HG02759 (cell line): Measurements from ENCODE around the gene RPL28.

Experiments used
- ATAC-seq: cut with Tn5 transposase; IDR thresholded peaks from one replicate; pipeline ENCODE4 v1.9.1; 2021; ENCODE audit warnings: mild to moderate bottlenecking, moderate library complexity; ENCODE audit not compliant: unreplicated experiment

The RPL28 gene

DNA sequence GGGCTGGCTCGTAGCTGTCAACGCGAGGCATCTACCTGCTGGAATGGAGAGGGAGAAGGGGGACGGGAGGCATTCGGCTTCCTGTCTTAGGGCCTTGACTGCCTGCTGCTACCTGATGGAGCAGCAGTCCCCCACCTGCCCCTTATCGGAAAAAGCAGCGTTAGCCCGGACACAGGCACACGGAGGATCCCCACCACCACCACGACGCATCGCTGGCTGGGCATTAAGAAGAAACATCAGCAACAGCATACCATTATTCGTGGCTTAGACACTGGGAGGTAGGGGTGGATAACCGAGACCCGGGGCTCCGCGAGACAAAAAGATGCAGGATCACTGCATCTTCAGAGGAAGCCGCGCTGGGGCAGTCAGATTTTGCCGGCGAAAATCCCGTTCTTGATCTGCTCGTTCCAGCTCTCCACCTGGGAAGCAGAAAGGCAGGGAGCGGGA lies 32.4 kb upstream of the RPL28 start:
- ATAC-seq: no peak

DNA sequence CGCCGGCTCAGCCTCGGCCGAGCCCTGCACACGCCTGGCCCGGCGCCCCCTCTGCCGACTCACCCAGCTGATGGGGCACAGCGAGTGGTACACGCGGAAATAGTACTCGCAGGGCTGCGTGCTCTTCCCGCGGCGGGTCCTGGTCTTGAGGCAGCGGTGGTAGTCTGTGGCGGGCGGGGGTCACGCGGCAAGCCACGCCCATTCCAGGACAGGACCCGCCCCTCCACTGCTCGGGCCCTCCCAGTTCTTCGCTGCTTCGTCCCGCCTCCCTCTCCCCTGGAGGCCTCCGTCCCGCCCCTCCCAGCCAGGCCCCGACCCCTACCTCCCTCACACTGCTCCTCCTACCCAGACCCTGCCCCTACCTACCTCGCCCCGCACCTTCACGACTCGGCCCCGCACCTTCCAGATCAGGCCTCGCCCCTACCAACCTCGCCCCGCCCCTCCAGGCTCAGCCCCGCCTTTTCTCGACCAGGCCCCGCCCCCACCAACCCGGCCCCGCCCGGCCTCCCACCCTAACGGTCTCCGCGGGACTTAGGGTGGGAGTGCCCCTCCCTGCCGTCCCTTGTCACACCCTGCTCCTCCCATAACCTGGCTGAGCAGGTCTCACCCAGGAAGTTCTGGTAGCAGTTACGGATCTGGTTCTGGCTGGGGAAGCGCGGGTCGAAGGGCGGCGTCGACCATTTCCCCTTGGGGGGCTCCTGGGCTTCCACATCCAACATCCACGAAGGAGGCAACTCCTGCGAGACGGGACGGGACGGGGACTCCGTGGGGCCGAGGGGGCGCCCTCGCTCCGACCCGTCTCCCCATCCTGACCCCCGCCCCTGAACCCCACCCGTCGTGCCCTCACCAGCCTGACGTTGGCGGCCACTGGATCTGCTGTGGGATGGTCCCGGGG lies 31.7 kb upstream of the RPL28 start:
- ATAC-seq: no peak

DNA sequence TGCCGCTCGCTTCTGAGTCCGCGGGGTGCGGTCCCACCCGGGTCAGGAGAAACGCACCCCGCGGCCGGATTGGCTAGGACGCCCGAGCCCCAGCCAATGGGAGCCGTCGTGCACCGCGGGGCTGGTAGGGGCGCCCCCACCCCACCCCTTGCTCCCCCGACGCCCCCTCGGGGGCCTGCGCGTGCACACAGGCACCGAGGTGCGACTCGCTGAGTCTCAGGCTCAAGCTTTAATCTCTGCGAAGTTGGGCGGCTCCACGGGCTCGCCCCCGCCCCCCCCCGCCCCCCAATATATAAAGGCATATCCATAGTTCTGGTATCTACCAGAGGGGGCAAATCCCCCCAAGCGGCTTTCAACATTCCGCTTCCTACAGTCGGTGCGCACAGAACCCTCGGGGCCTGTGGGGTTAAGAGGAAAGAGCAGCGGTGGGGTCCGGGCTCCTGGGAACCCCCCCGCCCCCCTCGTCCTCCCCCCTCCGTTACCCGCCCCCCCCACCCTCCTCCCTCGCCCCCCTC lies 31.0 kb upstream of the RPL28 start, which contains the start of gene COX6B2:
Gene COX6B2 (minus strand): TSS at position 22 of the 515 bp plus-strand sequence. CDS start 198 bp downstream, outside the sequence.
- no peak for ATAC-seq

GRCh38 chr19:55355213-55355821 lies 30.4 kb upstream of the RPL28 start:
- ATAC-seq: no peak

DNA sequence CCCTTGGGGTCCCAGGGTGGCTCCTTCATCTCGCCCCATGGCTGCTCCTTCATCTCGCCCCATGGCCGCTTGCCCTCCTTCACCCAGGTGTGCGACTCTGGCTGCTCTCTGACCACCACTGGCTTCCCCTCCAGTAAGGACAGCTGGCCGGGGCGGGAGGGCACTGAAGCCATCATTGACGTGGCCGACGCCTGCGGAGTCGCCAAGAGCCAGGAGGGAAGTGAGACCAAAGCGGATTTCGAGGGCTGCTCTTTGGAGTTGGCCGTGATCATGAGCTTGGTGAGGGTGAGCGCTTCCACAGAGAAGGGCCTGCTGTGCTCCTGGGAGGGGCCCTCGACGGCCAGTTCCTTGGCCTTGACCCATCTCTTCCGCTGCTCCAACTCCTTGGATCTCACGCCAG lies 27.2 kb upstream of the RPL28 start:
- ATAC-seq: no peak

DNA sequence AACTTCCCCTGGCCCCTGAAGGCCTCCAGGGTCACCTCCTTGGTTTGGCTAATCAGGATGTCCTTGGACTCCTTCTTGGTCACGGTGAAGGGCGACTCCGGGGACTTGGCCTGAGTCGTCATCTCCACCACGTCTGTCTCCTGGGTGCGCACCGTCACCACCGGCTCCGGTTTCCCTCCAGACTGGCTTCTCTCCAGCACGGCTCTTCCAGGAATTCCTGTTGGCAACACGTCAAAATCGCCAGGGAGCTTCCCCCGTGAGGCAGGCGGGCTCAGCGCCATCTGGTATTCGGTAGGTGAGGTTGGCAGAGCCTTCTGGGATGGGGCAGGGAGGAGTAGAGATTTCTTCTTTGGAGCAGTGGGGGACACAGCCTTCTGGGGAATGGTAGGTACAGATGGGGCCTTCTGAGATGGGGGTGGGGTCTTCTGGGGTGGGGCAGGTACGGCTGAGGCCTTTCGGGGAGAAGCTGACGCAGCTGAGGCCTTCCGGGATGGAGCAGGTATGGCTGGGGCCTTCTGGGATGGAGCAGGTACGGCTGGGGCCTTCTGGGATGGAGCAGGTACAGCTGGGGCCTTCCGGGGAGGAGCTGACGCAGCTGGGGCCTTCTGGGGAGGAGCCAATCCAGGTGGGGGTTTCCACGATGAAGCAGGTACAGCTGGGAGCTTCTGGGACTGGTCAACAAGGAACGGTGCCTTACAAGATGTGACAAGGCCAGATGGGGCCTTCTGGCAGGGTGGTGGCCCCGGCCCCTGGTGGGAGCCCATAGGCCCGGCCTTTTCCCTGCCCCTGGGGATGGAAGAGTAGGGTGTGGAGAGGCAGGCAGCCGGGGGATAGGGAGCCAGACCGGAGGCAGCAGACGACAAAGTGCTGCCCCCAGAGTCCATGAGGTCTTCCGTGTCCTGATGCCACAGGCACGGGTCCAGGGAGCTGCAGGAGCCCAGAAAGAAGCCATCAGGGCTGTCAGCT lies 26.5 kb upstream of the RPL28 start:
- ATAC-seq: no peak

DNA sequence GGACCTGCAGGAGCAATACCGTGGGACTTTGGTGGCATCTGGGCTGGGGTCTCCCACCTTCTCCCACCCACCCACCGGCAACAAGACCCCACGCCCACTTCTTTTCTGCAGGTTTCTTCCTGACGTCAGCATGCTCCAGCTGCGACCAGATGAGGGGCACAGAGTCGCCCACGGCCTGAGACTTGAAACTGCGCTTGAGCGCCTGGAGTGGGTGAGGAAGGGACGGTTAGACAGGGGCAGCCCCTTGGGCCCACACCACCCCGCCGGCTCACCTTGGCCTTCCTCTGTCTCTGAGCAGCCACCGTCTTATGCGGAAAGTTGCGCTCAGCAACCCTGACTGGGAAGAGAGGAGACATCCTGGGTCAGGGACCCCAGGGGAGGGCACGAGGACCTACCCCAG lies 24.8 kb upstream of the RPL28 start:
- no peak for ATAC-seq

DNA sequence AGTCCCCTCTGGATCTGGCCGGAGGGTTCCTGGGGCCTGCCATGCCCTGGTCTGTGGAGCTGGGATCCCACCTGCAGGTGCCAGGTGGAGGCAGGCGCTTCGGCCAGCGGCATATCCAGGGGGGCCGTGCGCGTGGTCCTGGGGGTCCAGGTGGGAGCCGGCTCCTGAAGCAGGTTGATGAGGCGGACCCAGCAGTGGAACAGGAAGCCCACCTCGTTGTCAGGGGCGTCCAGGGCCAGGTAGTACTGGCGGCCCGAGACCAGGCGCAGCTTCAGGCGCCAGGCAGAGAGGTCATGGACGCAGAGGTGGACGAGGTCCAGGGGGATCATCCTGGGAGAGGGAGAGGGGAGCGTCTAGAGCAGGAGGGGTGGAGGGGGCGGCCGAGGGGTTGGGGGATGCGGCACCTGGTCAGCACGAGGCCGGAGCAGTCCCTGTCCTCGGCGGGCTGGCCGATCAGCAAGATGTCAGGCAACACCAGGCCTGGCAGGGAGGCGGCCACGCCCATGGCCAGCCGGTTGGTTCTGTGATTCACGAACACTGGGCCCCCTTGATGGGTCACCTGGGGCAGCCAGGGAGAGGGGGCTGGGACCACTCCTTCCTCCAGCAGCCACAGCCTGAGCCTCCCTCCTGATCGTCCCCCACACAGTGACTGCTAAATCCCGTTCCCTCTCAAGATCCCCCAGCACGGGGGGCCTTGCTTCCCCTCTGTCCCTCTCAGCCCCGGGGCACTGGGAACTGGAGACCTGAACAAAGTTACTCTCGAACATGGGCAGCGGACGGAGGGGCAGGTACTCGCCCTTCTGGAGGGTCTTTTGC lies 23.4 kb upstream of the RPL28 start:
- no peak for ATAC-seq

DNA sequence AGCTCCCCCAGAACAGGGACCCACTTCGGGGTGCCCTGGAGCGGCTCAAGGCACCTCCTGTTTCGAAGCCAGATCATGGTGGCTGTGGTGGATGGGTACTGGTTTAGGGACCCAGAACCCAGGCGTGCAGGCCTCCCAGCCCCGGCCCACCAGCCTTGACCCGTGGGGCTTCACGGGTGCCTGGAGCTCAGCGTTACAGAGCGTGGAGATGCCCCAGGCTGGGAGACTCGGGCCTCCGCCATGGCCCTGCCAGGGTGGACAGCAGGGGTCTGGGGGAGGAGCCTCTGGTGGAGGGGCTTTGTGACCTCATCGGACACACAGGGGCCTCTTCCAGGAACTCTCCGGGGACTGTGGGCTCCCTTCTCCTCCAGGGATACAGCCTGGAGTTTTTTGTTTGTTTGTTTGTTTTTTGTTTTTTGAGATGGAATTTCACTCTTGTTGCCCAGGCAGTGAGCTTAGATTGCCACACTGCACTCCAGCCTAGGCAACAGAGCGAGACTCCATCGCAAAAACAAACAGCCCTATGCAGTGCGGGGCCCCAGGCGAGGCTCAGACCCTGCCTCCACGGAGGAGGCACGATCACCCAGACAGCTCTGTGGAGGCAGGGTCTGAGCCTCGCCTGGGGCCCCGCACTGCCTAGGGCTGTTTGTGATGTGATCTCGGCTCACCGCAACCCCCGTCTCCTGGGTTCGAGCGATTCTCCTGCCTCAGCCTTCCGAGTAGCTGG lies 22.6 kb upstream of the RPL28 start, which contains the start of gene GARIN5B:
Gene GARIN5B (minus strand): TSS at position 271 of the 727 bp plus-strand sequence. CDS start 194 bp downstream, at position 77.
- ATAC-seq: no peak

- ATAC-seq: no peak
These were observed 20.5 kb upstream of the RPL28 start for GRCh38 chr19:55365245-55365644.

- ATAC-seq: no peak
These were observed 19.8 kb upstream of the RPL28 start for GRCh38 chr19:55365964-55366363.

DNA sequence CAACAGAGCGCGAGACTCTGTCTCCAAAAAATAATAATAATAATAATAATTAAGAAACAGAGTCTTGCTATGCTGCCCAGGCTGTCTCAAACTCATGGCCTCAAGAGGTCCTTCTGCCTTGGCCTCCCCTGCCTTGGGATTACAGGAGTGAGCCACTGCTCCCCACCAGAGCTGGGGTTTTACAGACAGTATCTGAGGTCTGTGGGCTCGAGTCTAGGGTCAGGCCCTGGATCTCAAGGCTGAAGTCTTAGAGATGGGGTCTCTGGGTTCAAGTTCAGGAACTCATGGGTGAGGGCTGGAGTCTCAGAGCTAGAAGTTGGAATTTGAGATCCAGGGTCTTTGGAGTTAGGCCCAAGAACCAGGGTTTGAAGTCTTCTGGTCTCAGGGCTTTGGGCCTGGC lies 18.9 kb upstream of the RPL28 start:
- no peak for ATAC-seq

- no peak for ATAC-seq
These were observed 17.6 kb upstream of the RPL28 start for GRCh38 chr19:55368106-55368505.

- ATAC-seq: no peak
These were observed 16.8 kb upstream of the RPL28 start for GRCh38 chr19:55368701-55369563.

DNA sequence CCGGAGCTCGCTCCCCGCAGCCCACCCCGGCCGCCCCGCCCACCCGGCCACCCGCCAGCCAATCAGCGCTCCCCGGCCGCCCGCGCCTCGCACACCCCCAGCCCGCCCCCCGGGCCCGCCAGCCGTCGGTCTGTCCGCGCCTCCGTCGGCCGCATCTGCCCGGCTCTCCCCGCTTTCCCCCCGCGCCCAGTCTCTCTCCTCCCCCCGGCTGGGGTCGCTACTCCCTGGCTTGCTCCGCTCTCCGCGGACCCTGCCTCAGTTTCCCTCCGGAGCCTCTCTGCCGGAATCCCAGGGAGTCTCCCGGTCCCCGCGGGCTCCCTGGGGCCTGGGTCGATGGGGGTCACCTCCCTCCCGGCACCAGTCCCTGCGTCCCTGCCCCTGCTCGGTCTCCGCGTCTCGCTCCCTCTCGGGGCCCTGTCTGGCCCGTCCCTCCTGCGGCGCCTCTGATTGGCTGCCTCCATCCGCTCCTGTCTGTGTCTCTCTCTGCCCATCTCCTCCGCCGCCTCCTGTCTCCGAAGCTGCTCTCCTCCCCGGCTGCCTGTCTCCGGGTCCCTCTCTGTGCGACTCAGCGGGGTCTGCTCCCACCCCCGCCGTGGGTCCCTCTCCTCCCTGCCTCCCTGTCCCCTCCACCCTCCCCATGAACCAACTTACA lies 16.0 kb upstream of the RPL28 start:
- no peak for ATAC-seq

DNA sequence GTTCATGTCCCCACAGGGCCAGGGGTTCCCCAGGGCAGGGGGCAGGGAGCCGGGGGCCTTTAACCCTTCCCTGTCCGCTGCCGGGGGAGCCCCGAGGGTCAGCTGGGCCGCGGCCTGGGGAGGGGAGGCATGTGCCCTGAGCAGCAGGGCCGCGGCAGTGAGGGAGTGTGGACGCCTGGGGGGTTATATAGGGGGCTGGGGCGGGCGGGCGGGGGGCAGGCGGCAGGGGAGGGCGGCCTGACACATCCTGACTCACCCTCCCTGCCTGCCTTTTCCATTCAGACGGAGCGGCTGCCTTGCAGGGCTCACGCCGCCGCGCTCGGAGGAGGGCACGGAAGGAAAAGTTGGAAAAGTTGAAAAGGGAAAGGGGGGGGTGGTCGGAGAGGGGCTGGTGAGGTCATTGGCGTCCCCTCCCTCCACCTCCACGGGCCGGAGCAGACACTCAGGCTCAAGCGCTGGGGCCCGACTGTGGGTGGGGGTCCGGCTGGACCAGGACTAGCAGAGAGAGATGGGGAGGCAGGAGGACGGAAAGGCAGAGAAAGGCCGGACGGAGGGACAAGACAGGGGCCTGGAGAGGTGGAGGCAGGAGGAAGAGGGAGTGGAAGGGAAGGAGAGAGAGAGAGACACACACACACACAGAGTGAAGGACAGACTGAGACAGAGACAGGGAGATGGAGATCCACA lies 15.3 kb upstream of the RPL28 start, which contains the start of gene IL11:
Gene IL11 (minus strand): TSS at position 159 of the 684 bp plus-strand sequence. CDS start 153 bp downstream, at position 6.
- ATAC-seq: no peak
